HG03469 (cell line): ENCODE results near the gene NRARP.

Source experiments
- ATAC-seq: cut with Tn5 transposase; IDR thresholded peaks from one replicate; pipeline ENCODE4 v1.9.1; 2021; ENCODE audit warnings: mild to moderate bottlenecking, moderate library complexity, moderate number of reproducible peaks; ENCODE audit not compliant: unreplicated experiment

Gene NRARP

GRCh38 chr9:137311986-137312851 is 10.1 kb upstream of the NRARP start:
- ATAC-seq, result no peak

GRCh38 chr9:137311171-137311985 is 9.3 kb upstream of the NRARP start:
- no peak for ATAC-seq

- ATAC-seq, result no peak
Measured at GRCh38 chr9:137310189-137311052, 8.3 kb upstream of the NRARP start.

GRCh38 chr9:137309368-137310188 is 7.5 kb upstream of the NRARP start:
- ATAC-seq, result no peak

- no peak for ATAC-seq
Measured at GRCh38 chr9:137308057-137308619, 6.1 kb upstream of the NRARP start.

- no peak for ATAC-seq
Measured at GRCh38 chr9:137307255-137308056, 5.4 kb upstream of the NRARP start.

GRCh38 chr9:137306850-137307254 is 4.8 kb upstream of the NRARP start:
- ATAC-seq, result no peak

- no peak for ATAC-seq
Measured at GRCh38 chr9:137306066-137306849, 4.2 kb upstream of the NRARP start.

GRCh38 chr9:137305798-137306065 is 3.7 kb upstream of the NRARP start:
- ATAC-seq, result no peak

- ATAC-seq, result no peak
Measured at GRCh38 chr9:137305060-137305797, 3.2 kb upstream of the NRARP start.

- no peak for ATAC-seq
Measured at GRCh38 chr9:137304383-137305059, 2.5 kb upstream of the NRARP start.

GRCh38 chr9:137303893-137304382 is 1.9 kb upstream of the NRARP start:
- ATAC-seq, result no peak

- ATAC-seq, result no peak
Measured at GRCh38 chr9:137303151-137303892, 1.3 kb upstream of the NRARP start.

GRCh38 chr9:137302449-137303150 is 529 bp upstream of the NRARP start:
- ATAC-seq, result peak; percentile 19

GRCh38 chr9:137301081-137301947 is 757 bp downstream of the NRARP start:
- no peak for ATAC-seq
